ENCODE data around the gene FMNL2.

Gene FMNL2

GRCh38 chr2:152406119-152406835 is 71.3 kb downstream of the FMNL2 start:
- Histone ChIP-seq H3K79me2 (ENCODE audit: insufficient read depth, low read length) (no peaks in the 10 kb centered on the region), H4K20me1 (ENCODE audit: low read depth, low read length) (no peaks in the 10 kb centered on the region; the same call in 1 of the 2 replicates), H3K27ac (ENCODE audit: low read depth, low read length) (no peak overlapping the region), H3K4me2 (ENCODE audit: low read depth, low read length, poor library complexity, severe bottlenecking) (no peak overlapping the region), H3F3A (ENCODE audit: insufficient read depth) (no peaks in the 10 kb centered on the region), H3K9me2 (replicated peaks; ENCODE audit: insufficient read depth, low read length) (no peaks in the 10 kb centered on the region), H3K27me3 (ENCODE audit: low read length) (no peaks in the 10 kb centered on the region), H2AFZ (ENCODE audit: low read depth, low read length, severe bottlenecking) (no peak overlapping the region), H3K36me3 (ENCODE audit: low read length) (no peaks in the 10 kb centered on the region), H3K9me3 (ENCODE audit: insufficient read depth, low read length) (no peaks in the 10 kb centered on the region), H3K4me3 (ENCODE audit: insufficient read depth, low read length, poor library complexity, severe bottlenecking) (no peak overlapping the region), H3K9ac (ENCODE audit: low read length) (no peak overlapping the region)
- no peak for TF ChIP-seq EZH2phosphoT487 (conservative IDR thresholded peaks at IDR 0.05; ENCODE audit: low read length)
- TF ChIP-seq, protein P1, sequence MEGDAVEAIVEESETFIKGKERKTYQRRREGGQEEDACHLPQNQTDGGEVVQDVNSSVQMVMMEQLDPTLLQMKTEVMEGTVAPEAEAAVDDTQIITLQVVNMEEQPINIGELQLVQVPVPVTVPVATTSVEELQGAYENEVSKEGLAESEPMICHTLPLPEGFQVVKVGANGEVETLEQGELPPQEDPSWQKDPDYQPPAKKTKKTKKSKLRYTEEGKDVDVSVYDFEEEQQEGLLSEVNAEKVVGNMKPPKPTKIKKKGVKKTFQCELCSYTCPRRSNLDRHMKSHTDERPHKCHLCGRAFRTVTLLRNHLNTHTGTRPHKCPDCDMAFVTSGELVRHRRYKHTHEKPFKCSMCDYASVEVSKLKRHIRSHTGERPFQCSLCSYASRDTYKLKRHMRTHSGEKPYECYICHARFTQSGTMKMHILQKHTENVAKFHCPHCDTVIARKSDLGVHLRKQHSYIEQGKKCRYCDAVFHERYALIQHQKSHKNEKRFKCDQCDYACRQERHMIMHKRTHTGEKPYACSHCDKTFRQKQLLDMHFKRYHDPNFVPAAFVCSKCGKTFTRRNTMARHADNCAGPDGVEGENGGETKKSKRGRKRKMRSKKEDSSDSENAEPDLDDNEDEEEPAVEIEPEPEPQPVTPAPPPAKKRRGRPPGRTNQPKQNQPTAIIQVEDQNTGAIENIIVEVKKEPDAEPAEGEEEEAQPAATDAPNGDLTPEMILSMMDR (IDR thresholded peaks at IDR 0.05; ENCODE audit: insufficient read depth, low read length, poor library complexity, severe bottlenecking): no peak

GRCh38 chr2:152406836-152407161 is 71.8 kb downstream of the FMNL2 start:
- Histone ChIP-seq H3F3A (ENCODE audit: insufficient read depth) (no peaks in the 10 kb centered on the region), H3K36me3 (ENCODE audit: low read length) (no peaks in the 10 kb centered on the region), H3K9me2 (replicated peaks; ENCODE audit: insufficient read depth, low read length) (no peaks in the 10 kb centered on the region), H3K4me3 (ENCODE audit: insufficient read depth, low read length, poor library complexity, severe bottlenecking) (no peak overlapping the region), H3K27ac (ENCODE audit: low read depth, low read length) (no peak overlapping the region), H3K4me2 (ENCODE audit: low read depth, low read length, poor library complexity, severe bottlenecking) (no peak overlapping the region), H2AFZ (ENCODE audit: low read depth, low read length, severe bottlenecking) (no peak overlapping the region), H4K20me1 (ENCODE audit: low read depth, low read length) (no peaks in the 10 kb centered on the region; the same call in 1 of the 2 replicates), H3K27me3 (ENCODE audit: low read length) (no peaks in the 10 kb centered on the region), H3K79me2 (ENCODE audit: insufficient read depth, low read length) (no peaks in the 10 kb centered on the region), H3K9me3 (ENCODE audit: insufficient read depth, low read length) (no peaks in the 10 kb centered on the region), H3K9ac (ENCODE audit: low read length) (no peak overlapping the region)
- TF ChIP-seq, protein P1 (IDR thresholded peaks at IDR 0.05; ENCODE audit: insufficient read depth, low read length, poor library complexity, severe bottlenecking): no peak
- TF ChIP-seq EZH2phosphoT487 (conservative IDR thresholded peaks at IDR 0.05; ENCODE audit: low read length): no peak

GRCh38 chr2:152407204-152407721 is 72.3 kb downstream of the FMNL2 start:
- no peaks in the 10 kb centered on the region; the same call in 1 of the 2 replicates for H4K20me1 ChIP-seq (ENCODE audit: low read depth, low read length)
- H3K79me2 ChIP-seq (ENCODE audit: insufficient read depth, low read length): no peaks in the 10 kb centered on the region
- no peak overlapping the region for H3K27ac ChIP-seq (ENCODE audit: low read depth, low read length)
- no peak overlapping the region for H3K4me2 ChIP-seq (ENCODE audit: low read depth, low read length, poor library complexity, severe bottlenecking)
- TF ChIP-seq, protein P1 (IDR thresholded peaks at IDR 0.05; ENCODE audit: insufficient read depth, low read length, poor library complexity, severe bottlenecking): no peak
- TF ChIP-seq EZH2phosphoT487 (conservative IDR thresholded peaks at IDR 0.05; ENCODE audit: low read length): no peak
- H3K9me3 ChIP-seq (ENCODE audit: insufficient read depth, low read length): no peaks in the 10 kb centered on the region
- H3K4me3 ChIP-seq (ENCODE audit: insufficient read depth, low read length, poor library complexity, severe bottlenecking): no peak overlapping the region
- no peak overlapping the region for H3K9ac ChIP-seq (ENCODE audit: low read length)
- H3K36me3 ChIP-seq (ENCODE audit: low read length): no peaks in the 10 kb centered on the region
- H3K9me2 ChIP-seq (replicated peaks; ENCODE audit: insufficient read depth, low read length): no peaks in the 10 kb centered on the region
- H2AFZ ChIP-seq (ENCODE audit: low read depth, low read length, severe bottlenecking): no peak overlapping the region
- H3K27me3 ChIP-seq (ENCODE audit: low read length): no peaks in the 10 kb centered on the region
- H3F3A ChIP-seq (ENCODE audit: insufficient read depth): no peaks in the 10 kb centered on the region

All from SU-DHL-6 (cell line).